Activated CD4-positive, alpha-beta T cell treated with anti-CD3 and anti-CD28 coated beads, Interleukin-2, amount 50 U/mL, for 48 hours (primary cell): ENCODE data around the gene GNAI3.

Experiments
- DNase-seq, 2 experiments: peaks; one replicate each; pipeline ENCODE4 v3.0.0-alpha.2; 2020

GNAI3 gene

GRCh38 chr1:109625176-109625575, 76.8 kb downstream of the GNAI3 start:
- no peak for DNase-seq

- DNase-seq, result no peak
Measured at GRCh38 chr1:109625601-109626560, 77.5 kb downstream of the GNAI3 start.

- DNase-seq, result no peak
Measured at GRCh38 chr1:109626682-109627408, 78.4 kb downstream of the GNAI3 start.

GRCh38 chr1:109627692-109628399, 79.4 kb downstream of the GNAI3 start:
- no peak for DNase-seq

GRCh38 chr1:109628540-109629321, 80.3 kb downstream of the GNAI3 start:
- DNase-seq, result no peak

GRCh38 chr1:109629372-109630030, 81.1 kb downstream of the GNAI3 start:
- DNase-seq, result no peak

GRCh38 chr1:109630081-109630897, 81.9 kb downstream of the GNAI3 start:
- peak; percentile 40 to 54 for DNase-seq

- DNase-seq, result no peak
Measured at GRCh38 chr1:109630898-109631512, 82.6 kb downstream of the GNAI3 start.

GRCh38 chr1:109631513-109632505, 83.4 kb downstream of the GNAI3 start:
- no peak for DNase-seq

- no peak for DNase-seq
Measured at GRCh38 chr1:109632671-109633346, 84.4 kb downstream of the GNAI3 start.

- no peak for DNase-seq
Measured at GRCh38 chr1:109634292-109634691, 85.9 kb downstream of the GNAI3 start.

- DNase-seq, result no peak
Measured at GRCh38 chr1:109634771-109635750, 86.6 kb downstream of the GNAI3 start.

- DNase-seq, result no peak
Measured at GRCh38 chr1:109635862-109636200, 87.4 kb downstream of the GNAI3 start.

GRCh38 chr1:109636201-109636952, 88.0 kb downstream of the GNAI3 start:
- DNase-seq, result no peak

GRCh38 chr1:109637446-109637845, 89.0 kb downstream of the GNAI3 start:
- no peak for DNase-seq

- DNase-seq, result no peak
Measured at GRCh38 chr1:109639063-109639840, 90.8 kb downstream of the GNAI3 start.
